Type B pancreatic cell (in vitro differentiated cells): ENCODE data around the gene CAMSAP2. TPM values are rescaled to one million over a fixed set of nuclear protein-coding genes. Genes with fewer than 3 reads are reported as not detected.
"Not testable (repeated sequence)": the region's sequence is repeated elsewhere in the genome, so short reads cannot be mapped to it uniquely, and the experiment has no call there.

Source experiments
- DNase-seq: peaks from one replicate; pipeline ENCODE4 v3.0.0; 2021; ENCODE audit warnings: mixed read lengths; ENCODE audit not compliant: unreplicated experiment; ENCODE audit errors: extremely low spot score
- H3K27ac Mint-ChIP-seq: 2 replicates; pipeline ENCODE4 v1.8.0; 2021; ENCODE audit warnings: mild to moderate bottlenecking, mixed read lengths
- H3K27me3 Mint-ChIP-seq: 2 replicates; pipeline ENCODE4 v1.8.0; 2021; ENCODE audit warnings: mixed read lengths
- H3K36me3 Mint-ChIP-seq: 2 replicates; pipeline ENCODE4 v1.8.0; 2021; ENCODE audit warnings: mixed read lengths
- H3K4me1 Mint-ChIP-seq: one replicate; pipeline ENCODE4 v1.8.0; 2021; ENCODE audit warnings: mixed read lengths; ENCODE audit not compliant: unreplicated experiment
- H3K4me3 Mint-ChIP-seq: 2 replicates; pipeline ENCODE4 v1.8.0; 2021; ENCODE audit warnings: mild to moderate bottlenecking, mixed read lengths
- H3K9me3 Mint-ChIP-seq: 2 replicates; pipeline ENCODE4 v1.8.0; 2021; ENCODE audit warnings: mixed read lengths
- total RNA-seq: library from RNA; stranded (reverse); gene quantifications from 2 replicates; pipeline ENCODE4 v1.2.1, GENCODE V29; 2021; ENCODE audit warnings: low replicate concordance
- TF ChIP-seq, protein P1 (sequence below): fragments of 200-600 bp; sonication (generic); conservative IDR thresholded peaks from 2 replicates; pipeline ENCODE4 v1.5.0; 2021; ENCODE audit warnings: antibody characterized with exemption, mild to moderate bottlenecking

The CAMSAP2 gene
- total RNA-seq, 1 donor from 2014 or later: 27.4 TPM

DNA sequence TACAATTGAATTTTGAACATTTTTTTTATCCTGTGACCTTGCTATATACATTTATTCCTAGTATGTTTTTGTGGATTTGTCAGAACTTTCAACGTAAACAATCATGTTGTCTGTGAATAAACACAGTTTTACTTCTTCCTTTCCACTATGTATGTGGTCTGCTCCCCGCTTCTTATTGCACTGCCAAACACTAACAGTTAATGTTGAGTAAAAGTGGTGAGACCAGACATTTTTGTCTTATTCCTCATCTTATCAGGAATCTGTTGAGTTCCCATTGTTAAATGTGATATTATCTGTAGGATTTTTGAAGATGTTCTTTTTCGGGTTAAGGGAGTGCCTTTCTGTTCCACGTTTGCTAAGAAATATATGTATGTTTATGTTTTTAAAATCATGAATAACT is 45.9 kb downstream of the CAMSAP2 start:
- Mint-ChIP-seq H3K36me3 (peaks cover 51% of the 10 kb centered on the region), H3K27ac (no peak overlapping the region), H3K4me3 (no peak overlapping the region), H3K9me3 (peaks cover 5% of the 10 kb centered on the region), H3K27me3 (no peaks in the 10 kb centered on the region), H3K4me1 (peaks cover 12% of the 10 kb centered on the region)
- TF ChIP-seq, protein P1, sequence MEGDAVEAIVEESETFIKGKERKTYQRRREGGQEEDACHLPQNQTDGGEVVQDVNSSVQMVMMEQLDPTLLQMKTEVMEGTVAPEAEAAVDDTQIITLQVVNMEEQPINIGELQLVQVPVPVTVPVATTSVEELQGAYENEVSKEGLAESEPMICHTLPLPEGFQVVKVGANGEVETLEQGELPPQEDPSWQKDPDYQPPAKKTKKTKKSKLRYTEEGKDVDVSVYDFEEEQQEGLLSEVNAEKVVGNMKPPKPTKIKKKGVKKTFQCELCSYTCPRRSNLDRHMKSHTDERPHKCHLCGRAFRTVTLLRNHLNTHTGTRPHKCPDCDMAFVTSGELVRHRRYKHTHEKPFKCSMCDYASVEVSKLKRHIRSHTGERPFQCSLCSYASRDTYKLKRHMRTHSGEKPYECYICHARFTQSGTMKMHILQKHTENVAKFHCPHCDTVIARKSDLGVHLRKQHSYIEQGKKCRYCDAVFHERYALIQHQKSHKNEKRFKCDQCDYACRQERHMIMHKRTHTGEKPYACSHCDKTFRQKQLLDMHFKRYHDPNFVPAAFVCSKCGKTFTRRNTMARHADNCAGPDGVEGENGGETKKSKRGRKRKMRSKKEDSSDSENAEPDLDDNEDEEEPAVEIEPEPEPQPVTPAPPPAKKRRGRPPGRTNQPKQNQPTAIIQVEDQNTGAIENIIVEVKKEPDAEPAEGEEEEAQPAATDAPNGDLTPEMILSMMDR: no peak
- DNase-seq: no peak

DNA sequence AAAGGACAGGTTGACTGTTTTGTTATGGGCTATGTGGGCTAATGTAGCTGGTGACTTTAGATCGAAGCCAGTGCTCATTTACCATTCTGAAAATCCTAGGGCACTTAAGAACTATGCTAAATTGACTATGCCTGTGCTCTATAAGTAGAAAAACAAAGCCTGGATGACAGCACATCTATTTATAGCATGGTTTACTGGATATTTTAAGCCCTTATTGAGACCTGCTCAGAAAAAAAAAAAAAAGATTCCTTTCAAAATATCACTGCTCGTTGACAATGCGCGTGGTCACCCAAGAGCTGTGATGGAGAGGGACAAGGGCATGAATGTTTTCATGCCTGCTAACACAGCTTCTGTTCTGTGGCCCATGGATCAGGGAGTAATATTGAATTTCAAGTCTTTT is 48.1 kb downstream of the CAMSAP2 start:
- Mint-ChIP-seq H3K27ac (no peak overlapping the region), H3K4me1 (peaks cover 16% of the 10 kb centered on the region), H3K27me3 (no peaks in the 10 kb centered on the region), H3K9me3 (peaks cover 5% of the 10 kb centered on the region), H3K4me3 (no peak overlapping the region), H3K36me3 (peaks cover 49% of the 10 kb centered on the region)
- no peak for DNase-seq
- TF ChIP-seq, protein P1: no peak

DNA sequence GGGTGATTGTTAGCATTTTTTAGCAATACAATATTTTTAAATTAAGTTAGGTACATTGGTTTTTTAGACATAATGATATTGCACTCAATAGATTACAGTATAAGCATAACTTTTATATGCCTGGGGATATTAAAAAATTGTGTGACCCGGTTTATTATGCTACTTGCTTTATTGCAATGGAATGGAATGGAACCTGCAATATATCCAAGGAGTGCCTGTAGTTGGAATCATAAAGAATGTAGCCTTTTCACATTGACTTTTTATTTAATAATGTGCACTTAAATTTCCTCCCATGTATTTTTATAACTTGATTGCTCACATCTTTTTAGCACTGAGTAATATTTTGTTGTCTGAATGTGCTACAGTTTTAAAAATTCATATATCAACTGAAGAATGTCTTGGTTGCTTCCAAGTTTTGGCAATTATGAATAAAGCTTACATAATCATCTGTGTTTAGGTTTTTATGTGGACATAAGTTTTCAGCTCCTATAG is 49.2 kb downstream of the CAMSAP2 start:
- Mint-ChIP-seq H3K4me1 (peaks cover 16% of the 10 kb centered on the region), H3K9me3 (peaks cover 5% of the 10 kb centered on the region), H3K36me3 (peaks cover 44% of the 10 kb centered on the region), H3K4me3 (no peak overlapping the region), H3K27me3 (no peaks in the 10 kb centered on the region), H3K27ac (no peak overlapping the region)
- no peak for DNase-seq
- TF ChIP-seq, protein P1: no peak

DNA sequence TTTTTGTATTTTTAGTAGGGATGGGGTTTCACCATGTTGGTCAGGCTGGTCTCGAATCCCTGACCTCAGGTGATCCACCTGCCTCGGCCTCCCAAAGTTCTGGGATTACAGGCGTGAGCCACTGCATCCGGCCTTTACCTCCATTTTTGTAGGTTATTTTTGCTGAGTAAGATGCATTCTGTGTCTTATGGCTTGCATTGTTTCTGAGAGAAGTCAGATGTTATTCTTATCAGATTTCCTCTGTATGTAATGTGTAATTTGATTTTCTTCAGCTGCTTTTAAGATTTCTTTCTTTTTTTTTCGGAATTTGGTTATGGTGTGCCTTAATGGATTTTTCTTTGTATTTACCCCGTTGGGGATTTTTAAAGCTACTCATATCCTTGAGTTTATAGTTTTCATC is 52.3 kb downstream of the CAMSAP2 start:
- not testable (repeated sequence) for H3K4me3 Mint-ChIP-seq, H3K27ac Mint-ChIP-seq, H3K9me3 Mint-ChIP-seq, DNase-seq, H3K27me3 Mint-ChIP-seq
- H3K4me1 Mint-ChIP-seq: peaks cover 12% of the 10 kb centered on the region
- H3K36me3 Mint-ChIP-seq: peaks cover 37% of the 10 kb centered on the region

DNA sequence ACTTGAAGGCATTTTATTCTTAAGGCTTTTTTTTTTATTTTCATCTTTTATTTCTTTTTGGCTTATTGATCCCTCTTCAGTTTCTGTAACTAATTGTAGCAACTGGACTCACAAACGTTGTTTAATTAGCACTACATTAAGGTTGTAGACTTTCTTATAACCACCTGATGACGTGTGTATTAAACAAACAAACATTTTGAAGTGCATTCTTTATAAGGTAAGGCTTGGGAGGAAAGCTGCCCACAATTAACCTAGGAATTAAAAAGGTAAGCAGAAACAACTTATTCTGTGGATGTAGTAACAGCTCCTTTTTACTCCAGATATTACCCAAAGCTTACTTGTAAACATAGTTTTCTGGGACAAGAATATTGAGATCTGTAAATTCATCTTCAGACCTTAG is 55.0 kb downstream of the CAMSAP2 start:
- no peak overlapping the region for H3K4me3 Mint-ChIP-seq
- peaks cover 12% of the 10 kb centered on the region for H3K4me1 Mint-ChIP-seq
- H3K9me3 Mint-ChIP-seq: peaks cover 4% of the 10 kb centered on the region
- no peaks in the 10 kb centered on the region for H3K27me3 Mint-ChIP-seq
- no peak for DNase-seq
- no peak overlapping the region for H3K27ac Mint-ChIP-seq
- TF ChIP-seq, protein P1: no peak
- peaks cover 29% of the 10 kb centered on the region for H3K36me3 Mint-ChIP-seq

DNA sequence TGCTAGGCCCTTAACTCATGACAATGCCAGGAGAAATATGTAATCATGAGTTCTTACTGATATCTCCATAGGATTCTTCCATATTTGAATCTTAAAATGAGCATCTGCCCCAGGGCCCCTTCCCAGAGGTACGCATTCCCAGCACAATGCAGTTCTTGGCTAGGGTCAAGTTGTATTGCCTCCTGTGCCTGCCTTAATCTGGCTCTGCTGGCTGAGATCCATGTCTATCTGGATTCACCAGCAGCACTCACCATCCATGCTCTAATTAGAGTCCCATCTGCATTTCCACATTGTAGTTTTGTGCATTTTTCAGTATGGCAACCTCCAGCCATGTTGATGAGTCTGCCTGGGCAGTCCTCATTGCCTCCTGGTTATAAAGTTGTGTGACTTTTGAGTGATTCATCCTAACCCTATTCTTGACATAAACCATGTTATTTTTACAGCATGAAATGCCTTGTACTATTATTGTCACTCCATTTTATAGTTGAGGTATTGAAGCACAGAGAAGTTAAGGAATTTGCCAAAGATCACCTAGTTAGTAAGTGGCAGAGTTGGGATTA is 55.9 kb downstream of the CAMSAP2 start:
- Mint-ChIP-seq H3K4me1 (peaks cover 4% of the 10 kb centered on the region), H3K27ac (no peak overlapping the region), H3K4me3 (no peak overlapping the region), H3K27me3 (no peaks in the 10 kb centered on the region), H3K9me3 (peaks cover 4% of the 10 kb centered on the region), H3K36me3 (peaks cover 22% of the 10 kb centered on the region)
- TF ChIP-seq, protein P1: no peak
- DNase-seq: no peak
